OCI-LY7 (cell line): ENCODE measurements around the gene ANKRD62. TPM values are rescaled to one million over a fixed set of nuclear protein-coding genes. Genes with fewer than 3 reads are reported as not detected.
A peak's percentile ranks its signal among the peaks of the same experiment; 100 is the strongest.
"Not testable (repeated sequence)": the region's sequence is repeated elsewhere in the genome, so short reads cannot be mapped to it uniquely, and the experiment has no call there.

ENCODE experiments used
- BruUV-seq: library from RNA; stranded (reverse); fragments of 400-500 nt; replicated peaks from 2 replicates; lab custom pipeline; 2021; lab: Mats Ljungman, UMichigan
- CTCF ChIA-PET: fragments of 300-600 bp; sonication (Branson Sonifier 250); formaldehyde crosslinking; loops from one replicate; lab custom pipeline; 2022; ENCODE audit warnings: antibody characterized with exemption; ENCODE audit not compliant: unreplicated experiment; lab: Charles Lee
- POLR2A ChIA-PET: fragments of 300-600 bp; sonication (Branson Sonifier 250); formaldehyde crosslinking; loops from one replicate; lab custom pipeline; 2022; ENCODE audit warnings: antibody characterized with exemption; lab: Charles Lee
- DNase-seq: peaks from one replicate; pipeline ENCODE4 v3.0.0-alpha.2; 2015; ENCODE audit warnings: low spot score
- H2AFZ ChIP-seq: fragments of 200-600 bp; sonication (generic), shearing (Covaris generic); 2 replicates; pipeline ENCODE4 v1.6.1; 2014; ENCODE audit warnings: mild to moderate bottlenecking, antibody characterized with exemption, low read length, moderate library complexity
- H3K27ac ChIP-seq: fragments of 200-600 bp; sonication (generic); 2 replicates; pipeline ENCODE4 v1.5.1; 2014; ENCODE audit warnings: mixed run types, low read depth, mild to moderate bottlenecking, moderate library complexity, low read length, inconsistent platforms; ENCODE audit not compliant: poor library complexity, severe bottlenecking
- H3K36me3 ChIP-seq: fragments of 200-600 bp; sonication (generic); 2 replicates; pipeline ENCODE4 v1.6.1; 2014; ENCODE audit warnings: mild to moderate bottlenecking, antibody characterized with exemption, low read length, moderate library complexity, mixed read lengths; ENCODE audit not compliant: insufficient read depth
- H3K4me1 ChIP-seq: fragments of 200-600 bp; sonication (generic); 2 replicates; pipeline ENCODE4 v1.5.1; 2014; ENCODE audit warnings: mild to moderate bottlenecking, low read length; ENCODE audit not compliant: insufficient read depth, poor library complexity, severe bottlenecking
- H3K4me2 ChIP-seq: fragments of 200-600 bp; sonication (generic); 2 replicates; pipeline ENCODE4 v1.6.1; 2014; ENCODE audit warnings: mild to moderate bottlenecking, low read length
- H3K4me3 ChIP-seq: fragments of 200-600 bp; sonication (generic); 2 replicates; pipeline ENCODE4 v1.5.1; 2014; ENCODE audit warnings: mild to moderate bottlenecking, low read depth, low read length; ENCODE audit not compliant: poor library complexity, severe bottlenecking
- H3K79me2 ChIP-seq: fragments of 200-600 bp; sonication (generic); 2 replicates; pipeline ENCODE4 v1.6.1; 2016; ENCODE audit warnings: low read depth, mild to moderate bottlenecking, low read length, moderate library complexity, mixed read lengths; ENCODE audit not compliant: insufficient read depth
- H3K9me2 ChIP-seq: fragments of 200-600 bp; sonication (generic); 2 replicates; pipeline ENCODE4 v1.6.1; 2016; ENCODE audit warnings: mild to moderate bottlenecking, low read length, mixed read lengths; ENCODE audit not compliant: insufficient read depth
- H3K9me3 ChIP-seq: fragments of 200-600 bp; sonication (generic); 2 replicates; pipeline ENCODE4 v1.6.1; 2014; ENCODE audit warnings: mild to moderate bottlenecking, mixed run types, low read length, mixed read lengths
- H4K20me1 ChIP-seq: fragments of 200-600 bp; sonication (generic); 2 replicates; pipeline ENCODE4 v1.6.1; 2014; ENCODE audit warnings: mild to moderate bottlenecking, antibody characterized with exemption, low read length, moderate library complexity, mixed read lengths; ENCODE audit not compliant: insufficient read depth
- EZH2phosphoT487 ChIP-seq: fragments of 200-600 bp; sonication (generic); IDR thresholded peaks from 2 replicates; pipeline ENCODE4 v1.6.1; 2018; ENCODE audit warnings: low read depth, borderline replicate concordance, mild to moderate bottlenecking, mixed run types, antibody characterized with exemption, low read length, moderate library complexity, mixed read lengths
- intact Hi-C: fragments of 100-400 bp; cut with micrococcal nuclease; formaldehyde crosslinking; loops from one replicate; pipeline ENCODE4 v1.10.0; 2022; ENCODE audit not compliant: unreplicated experiment
- total RNA-seq, 2 experiments: library from RNA; depleted of rRNA in 1 of 2; stranded (reverse); fragments of >200 nt in 1 of 2; shearing (Covaris generic) in 1 of 2; gene quantifications; 2 replicates each; pipeline ENCODE4 v1.2.3, GENCODE V29; 2014 to 2022
- TF ChIP-seq, protein P1 (sequence below): fragments of 200-600 bp; sonication (generic); conservative IDR thresholded peaks from 2 replicates; pipeline ENCODE4 v1.5.1; 2014; ENCODE audit warnings: mild to moderate bottlenecking, antibody characterized with exemption, low read length, moderate library complexity, mixed read lengths

Gene ANKRD62
- total RNA-seq, 2 experiments from 2014 or later = 4.1 to 7.3 TPM

GRCh38 chr18:12065397-12065796, 28.2 kb upstream of the ANKRD62 start:
- ChIA-PET CTCF (interaction anchor here (0.6 kb wide), 1 partner anchor 17 kb away, joined by 3 read pairs; no protein-coding TSS in a partner anchor), POLR2A (interaction anchor here (1.4 kb wide), 1 partner anchor 15 kb away, joined by 4 read pairs; no protein-coding TSS in a partner anchor)
- H3K9me3 ChIP-seq = no peaks in the 10 kb centered on the region
- no TSS peak for BruUV-seq
- no peak overlapping the region; the same call in 1 of the 2 replicates for H2AFZ ChIP-seq
- no peaks in the 10 kb centered on the region for H4K20me1 ChIP-seq
- H3K36me3 ChIP-seq = no peaks in the 10 kb centered on the region; the same call in 1 of the 2 replicates
- H3K4me1 ChIP-seq = peaks cover 26% of the 10 kb centered on the region
- TF ChIP-seq EZH2phosphoT487 = no peak
- TF ChIP-seq, protein P1, sequence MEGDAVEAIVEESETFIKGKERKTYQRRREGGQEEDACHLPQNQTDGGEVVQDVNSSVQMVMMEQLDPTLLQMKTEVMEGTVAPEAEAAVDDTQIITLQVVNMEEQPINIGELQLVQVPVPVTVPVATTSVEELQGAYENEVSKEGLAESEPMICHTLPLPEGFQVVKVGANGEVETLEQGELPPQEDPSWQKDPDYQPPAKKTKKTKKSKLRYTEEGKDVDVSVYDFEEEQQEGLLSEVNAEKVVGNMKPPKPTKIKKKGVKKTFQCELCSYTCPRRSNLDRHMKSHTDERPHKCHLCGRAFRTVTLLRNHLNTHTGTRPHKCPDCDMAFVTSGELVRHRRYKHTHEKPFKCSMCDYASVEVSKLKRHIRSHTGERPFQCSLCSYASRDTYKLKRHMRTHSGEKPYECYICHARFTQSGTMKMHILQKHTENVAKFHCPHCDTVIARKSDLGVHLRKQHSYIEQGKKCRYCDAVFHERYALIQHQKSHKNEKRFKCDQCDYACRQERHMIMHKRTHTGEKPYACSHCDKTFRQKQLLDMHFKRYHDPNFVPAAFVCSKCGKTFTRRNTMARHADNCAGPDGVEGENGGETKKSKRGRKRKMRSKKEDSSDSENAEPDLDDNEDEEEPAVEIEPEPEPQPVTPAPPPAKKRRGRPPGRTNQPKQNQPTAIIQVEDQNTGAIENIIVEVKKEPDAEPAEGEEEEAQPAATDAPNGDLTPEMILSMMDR = no peak
- peak overlapping the region; percentile 4; the same call in 1 of the 2 replicates for H3K4me2 ChIP-seq
- H3K9me2 ChIP-seq = no peaks in the 10 kb centered on the region
- no peak overlapping the region for H3K4me3 ChIP-seq
- H3K79me2 ChIP-seq = 0 out of 2 replicates have a peak, but pooled peaks cover 1% of the 10 kb centered on the region
- no peak for DNase-seq
- H3K27ac ChIP-seq = no peak overlapping the region
- intact Hi-C loops = no loop called here

DNA sequence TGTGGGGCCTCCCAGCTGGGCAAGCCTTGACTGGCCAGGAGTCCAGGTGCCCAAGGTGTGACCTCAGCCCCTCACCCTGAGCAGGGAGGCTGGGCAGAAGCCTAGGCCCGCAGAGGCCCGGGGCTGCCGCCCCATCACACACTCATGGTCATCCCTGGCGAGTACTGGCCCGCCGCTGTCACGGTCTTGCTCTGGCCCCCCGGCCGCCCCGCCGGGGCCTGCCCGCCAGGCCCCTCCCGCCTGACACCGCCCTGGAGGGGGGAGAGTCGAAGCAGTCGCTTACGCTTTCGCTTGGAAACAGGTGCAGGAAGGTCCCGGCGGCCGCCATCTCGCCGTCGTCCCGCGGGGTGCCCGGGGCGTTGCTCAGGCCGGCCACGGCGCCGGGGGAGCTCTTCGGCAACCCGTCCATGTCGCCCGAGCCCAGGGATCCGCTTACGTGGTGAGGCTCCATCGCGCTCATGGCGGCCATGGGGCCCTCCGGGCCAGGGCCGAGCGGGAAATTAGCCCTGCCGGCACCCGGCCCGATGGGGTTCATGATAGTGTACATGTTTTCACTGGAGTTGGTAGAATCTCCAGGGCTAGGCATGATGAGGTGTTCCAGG, 26.6 kb upstream of the ANKRD62 start:
- Histone ChIP-seq H3K9me3 (no peaks in the 10 kb centered on the region), H3K4me2 (no peak overlapping the region), H2AFZ (no peak overlapping the region), H3K9me2 (no peaks in the 10 kb centered on the region), H3K4me3 (no peak overlapping the region), H3K4me1 (peaks cover 17% of the 10 kb centered on the region), H3K79me2 (0 out of 2 replicates have a peak, but pooled peaks cover 4% of the 10 kb centered on the region), H4K20me1 (no peaks in the 10 kb centered on the region), H3K27ac (no peak overlapping the region), H3K36me3 (no peaks in the 10 kb centered on the region; the same call in 1 of the 2 replicates)
- intact Hi-C loops = no loop called here
- no peak for TF ChIP-seq EZH2phosphoT487
- TF ChIP-seq, protein P1 = no peak
- ChIA-PET CTCF (no interaction called here), POLR2A (interaction anchor here (0.6 kb wide), 1 partner anchor 347 kb away, joined by 6 read pairs; no protein-coding TSS in a partner anchor)
- BruUV-seq = no TSS peak
- no peak for DNase-seq

GRCh38 chr18:12067671-12068070, 26.0 kb upstream of the ANKRD62 start:
- 0 out of 2 replicates have a peak, but pooled peaks cover 4% of the 10 kb centered on the region for H3K79me2 ChIP-seq
- H3K27ac ChIP-seq = no peak overlapping the region
- H3K9me3 ChIP-seq = no peaks in the 10 kb centered on the region
- ChIA-PET CTCF (no interaction called here), POLR2A (no interaction called here)
- H3K4me1 ChIP-seq = peaks cover 16% of the 10 kb centered on the region
- H3K4me3 ChIP-seq = no peak overlapping the region
- BruUV-seq = no TSS peak
- intact Hi-C loops = no loop called here
- H4K20me1 ChIP-seq = no peaks in the 10 kb centered on the region
- DNase-seq = no peak
- no peaks in the 10 kb centered on the region for H3K9me2 ChIP-seq
- TF ChIP-seq, protein P1 = no peak
- no peak for TF ChIP-seq EZH2phosphoT487
- no peak overlapping the region for H2AFZ ChIP-seq
- H3K36me3 ChIP-seq = no peaks in the 10 kb centered on the region; the same call in 1 of the 2 replicates
- H3K4me2 ChIP-seq = no peak overlapping the region

DNA sequence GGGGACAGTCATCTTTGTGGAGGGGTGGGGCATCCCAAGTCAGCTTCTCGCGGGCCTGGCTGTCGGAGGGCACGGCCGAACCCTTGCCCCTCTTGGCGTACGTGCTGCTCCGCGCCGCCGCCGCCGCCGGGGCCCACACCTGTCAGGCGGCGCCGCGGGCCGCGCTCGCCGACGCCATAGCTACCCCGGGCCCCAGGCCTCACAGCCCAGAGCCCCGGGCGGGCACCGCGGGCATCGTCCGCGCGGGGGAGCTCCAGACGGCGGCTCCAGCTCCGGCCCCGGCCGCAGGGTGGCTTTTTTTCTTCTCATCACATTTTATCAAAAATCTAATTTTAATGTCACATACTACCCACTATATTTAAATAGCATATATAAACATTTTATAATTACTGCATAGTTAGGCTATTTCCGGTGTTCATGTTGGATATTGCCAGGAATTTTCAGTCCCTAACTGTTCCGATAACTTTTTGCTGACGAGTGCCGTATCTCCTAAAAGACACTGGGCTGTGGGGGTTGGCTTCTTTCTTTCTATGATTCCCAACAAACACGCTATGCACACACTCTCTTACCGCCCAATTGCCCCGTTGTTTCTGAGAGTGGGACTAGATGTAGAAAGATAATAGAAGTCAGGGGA, 25.2 kb upstream of the ANKRD62 start:
- peaks cover 16% of the 10 kb centered on the region for H3K4me1 ChIP-seq
- H3K4me3 ChIP-seq, H3K79me2 ChIP-seq, H3K4me2 ChIP-seq, H2AFZ ChIP-seq, H3K36me3 ChIP-seq, DNase-seq, H3K9me3 ChIP-seq, intact Hi-C loops, BruUV-seq, CTCF ChIA-PET, H4K20me1 ChIP-seq, H3K27ac ChIP-seq, H3K9me2 ChIP-seq, POLR2A ChIA-PET: not testable (repeated sequence)
